ENCODE data around the gene COL11A2.

DNA sequence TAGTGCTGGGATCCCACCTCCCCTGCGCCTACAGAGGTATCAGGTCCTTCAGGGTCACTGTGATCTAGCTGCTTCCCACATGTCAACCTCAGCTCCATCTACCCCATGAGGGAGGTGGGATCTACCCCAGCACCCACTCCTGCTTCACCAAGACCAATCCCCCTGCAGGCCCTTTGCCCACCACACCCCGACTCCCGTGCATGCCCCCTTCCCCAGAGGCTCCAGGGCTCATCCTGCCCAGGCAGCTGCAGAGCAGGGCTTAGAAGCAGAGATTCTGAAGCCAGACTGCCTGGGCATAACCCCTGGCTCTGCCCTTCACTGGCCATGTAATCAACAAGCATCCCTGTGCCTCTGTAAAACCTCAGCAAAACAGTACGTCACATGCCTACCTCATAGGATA lies 17.5 kb downstream of the COL11A2 start:
- TF ChIP-seq, protein P1, sequence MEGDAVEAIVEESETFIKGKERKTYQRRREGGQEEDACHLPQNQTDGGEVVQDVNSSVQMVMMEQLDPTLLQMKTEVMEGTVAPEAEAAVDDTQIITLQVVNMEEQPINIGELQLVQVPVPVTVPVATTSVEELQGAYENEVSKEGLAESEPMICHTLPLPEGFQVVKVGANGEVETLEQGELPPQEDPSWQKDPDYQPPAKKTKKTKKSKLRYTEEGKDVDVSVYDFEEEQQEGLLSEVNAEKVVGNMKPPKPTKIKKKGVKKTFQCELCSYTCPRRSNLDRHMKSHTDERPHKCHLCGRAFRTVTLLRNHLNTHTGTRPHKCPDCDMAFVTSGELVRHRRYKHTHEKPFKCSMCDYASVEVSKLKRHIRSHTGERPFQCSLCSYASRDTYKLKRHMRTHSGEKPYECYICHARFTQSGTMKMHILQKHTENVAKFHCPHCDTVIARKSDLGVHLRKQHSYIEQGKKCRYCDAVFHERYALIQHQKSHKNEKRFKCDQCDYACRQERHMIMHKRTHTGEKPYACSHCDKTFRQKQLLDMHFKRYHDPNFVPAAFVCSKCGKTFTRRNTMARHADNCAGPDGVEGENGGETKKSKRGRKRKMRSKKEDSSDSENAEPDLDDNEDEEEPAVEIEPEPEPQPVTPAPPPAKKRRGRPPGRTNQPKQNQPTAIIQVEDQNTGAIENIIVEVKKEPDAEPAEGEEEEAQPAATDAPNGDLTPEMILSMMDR (IDR thresholded peaks at IDR 0.05; ENCODE audit: low read depth, low read length): no peak
- TF ChIP-seq POLR2A (IDR thresholded peaks at IDR 0.05; ENCODE audit: extremely low read depth, insufficient read length): no peak
- TF ChIP-seq, protein P2, sequence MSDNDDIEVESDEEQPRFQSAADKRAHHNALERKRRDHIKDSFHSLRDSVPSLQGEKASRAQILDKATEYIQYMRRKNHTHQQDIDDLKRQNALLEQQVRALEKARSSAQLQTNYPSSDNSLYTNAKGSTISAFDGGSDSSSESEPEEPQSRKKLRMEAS (IDR thresholded peaks at IDR 0.05; ENCODE audit: low read depth, low read length): no peak
- TF ChIP-seq MYC (IDR thresholded peaks at IDR 0.05; ENCODE audit: low read depth, low read length): no peak

Data from NB4 (cell line).